WTC11 (cell line): ENCODE measurements around the gene MBP. TPM values are rescaled to one million over a fixed set of nuclear protein-coding genes. Genes with fewer than 3 reads are reported as not detected.
A peak's percentile ranks its signal among the peaks of the same experiment; 100 is the strongest.

Source experiments
- ATAC-seq: fragments of 200-7000 bp; cut with Tn5 transposase; 2 replicates; pipeline ENCODE4 v1.10.0; 2021; ENCODE audit warnings: mild to moderate bottlenecking, moderate library complexity
- CTCF ChIA-PET: fragments of 300-600 bp; sonication (Branson Sonifier 250); formaldehyde crosslinking; loops from one replicate; lab custom pipeline; 2021; ENCODE audit warnings: antibody characterized with exemption; lab: Charles Lee
- POLR2A ChIA-PET: fragments of 350-600 bp; sonication (Branson Sonifier 250); formaldehyde crosslinking; loops from one replicate; lab custom pipeline; 2021; ENCODE audit warnings: antibody characterized with exemption; lab: Charles Lee
- DNase-seq: peaks from one replicate; pipeline ENCODE4 v3.0.0; 2021; ENCODE audit warnings: low spot score
- H3K27ac Mint-ChIP-seq: 2 replicates; pipeline ENCODE4 v1.8.0; 2021; ENCODE audit warnings: mixed read lengths
- H3K27me3 Mint-ChIP-seq: 2 replicates; pipeline ENCODE4 v1.8.0; 2021; ENCODE audit warnings: low read depth, mild to moderate bottlenecking, moderate library complexity, mixed read lengths
- H3K36me3 Mint-ChIP-seq: 2 replicates; pipeline ENCODE4 v1.8.0; 2021; ENCODE audit warnings: mixed read lengths
- H3K4me1 Mint-ChIP-seq: 2 replicates; pipeline ENCODE4 v1.8.0; 2022; ENCODE audit warnings: mixed read lengths
- H3K4me3 Mint-ChIP-seq: 2 replicates; pipeline ENCODE4 v1.8.0; 2021; ENCODE audit warnings: mild to moderate bottlenecking, moderate library complexity, mixed read lengths
- H3K9me3 Mint-ChIP-seq: 2 replicates; pipeline ENCODE4 v1.8.0; 2021; ENCODE audit warnings: mixed read lengths
- ARID4B ChIP-seq: sonication (generic); formaldehyde crosslinking; IDR thresholded peaks from 2 replicates; pipeline ENCODE4 v1.8.0; 2023; ENCODE audit warnings: missing genetic modification reagents, mild to moderate bottlenecking, borderline replicate concordance
- ATF2 ChIP-seq: sonication (generic); formaldehyde crosslinking; IDR thresholded peaks from 2 replicates; pipeline ENCODE4 v1.8.1; 2022; ENCODE audit warnings: low read depth, missing genetic modification reagents, borderline replicate concordance
- ATF6 ChIP-seq: sonication (generic); formaldehyde crosslinking; IDR thresholded peaks from 2 replicates; pipeline ENCODE4 v1.8.1; 2023; ENCODE audit warnings: mild to moderate bottlenecking, missing genetic modification reagents
- CREB1 ChIP-seq: sonication (generic); formaldehyde crosslinking; IDR thresholded peaks from 2 replicates; pipeline ENCODE4 v1.8.0; 2023; ENCODE audit warnings: mild to moderate bottlenecking, missing genetic modification reagents
- CTCF ChIP-seq: fragments of 200-600 bp; IDR thresholded peaks from 2 replicates; pipeline ENCODE4 v1.8.0; 2022; ENCODE audit warnings: antibody characterized with exemption
- ESRRA ChIP-seq: sonication (generic); formaldehyde crosslinking; IDR thresholded peaks from 2 replicates; pipeline ENCODE4 v1.8.1; 2022; ENCODE audit warnings: mild to moderate bottlenecking, missing genetic modification reagents, borderline replicate concordance
- FOXJ3 ChIP-seq: sonication (generic); formaldehyde crosslinking; IDR thresholded peaks from 2 replicates; pipeline ENCODE4 v1.9.0; 2021; ENCODE audit warnings: missing genetic modification reagents, mild to moderate bottlenecking, borderline replicate concordance
- FOXK1 ChIP-seq: sonication (generic); formaldehyde crosslinking; IDR thresholded peaks from 2 replicates; pipeline ENCODE4 v1.8.0; 2022; ENCODE audit warnings: mild to moderate bottlenecking, moderate library complexity, missing genetic modification reagents
- GTF2I ChIP-seq: fragments of 250-450 bp; sonication (Bioruptor Pico); conservative IDR thresholded peaks from 2 replicates; pipeline ENCODE4 v1.4.0; 2021; ENCODE audit warnings: mild to moderate bottlenecking
- JAZF1 ChIP-seq: fragments of 250-450 bp; sonication (Bioruptor Pico); IDR thresholded peaks from 2 replicates; pipeline ENCODE4 v1.9.0; 2021; ENCODE audit warnings: moderate library complexity, mild to moderate bottlenecking, inconsistent platforms
- MYBL2 ChIP-seq: sonication (generic); formaldehyde crosslinking; IDR thresholded peaks from 2 replicates; pipeline ENCODE4 v1.8.1; 2023; ENCODE audit warnings: mild to moderate bottlenecking, moderate library complexity, missing genetic modification reagents
- NFE2L1 ChIP-seq: sonication (generic); formaldehyde crosslinking; IDR thresholded peaks from 2 replicates; pipeline ENCODE4 v1.8.1; 2023; ENCODE audit warnings: missing genetic modification reagents
- NFYB ChIP-seq: sonication (generic); formaldehyde crosslinking; conservative IDR thresholded peaks from 2 replicates; pipeline ENCODE4 v1.8.0; 2022; ENCODE audit warnings: low read depth, missing genetic modification reagents
- SP1 ChIP-seq: sonication (generic); formaldehyde crosslinking; conservative IDR thresholded peaks from 2 replicates; pipeline ENCODE4 v1.8.1; 2022; ENCODE audit warnings: missing genetic modification reagents
- USF1 ChIP-seq: sonication (generic); formaldehyde crosslinking; IDR thresholded peaks from 2 replicates; pipeline ENCODE4 v1.8.0; 2022; ENCODE audit warnings: mild to moderate bottlenecking, missing genetic modification reagents
- ZBTB21 ChIP-seq: sonication (generic); formaldehyde crosslinking; IDR thresholded peaks from 2 replicates; pipeline ENCODE4 v1.8.1; 2023; ENCODE audit warnings: mild to moderate bottlenecking, missing genetic modification reagents, borderline replicate concordance
- ZBTB43 ChIP-seq: sonication (generic); formaldehyde crosslinking; IDR thresholded peaks from 2 replicates; pipeline ENCODE4 v1.8.1; 2023; ENCODE audit warnings: mild to moderate bottlenecking, missing genetic modification reagents
- ZMAT4 ChIP-seq: fragments of 250-450 bp; sonication (Bioruptor Pico); IDR thresholded peaks from 2 replicates; pipeline ENCODE4 v1.9.0; 2021; ENCODE audit warnings: mild to moderate bottlenecking
- ZNF281 ChIP-seq: sonication (generic); formaldehyde crosslinking; IDR thresholded peaks from 2 replicates; pipeline ENCODE4 v1.8.0; 2023; ENCODE audit warnings: mild to moderate bottlenecking, missing genetic modification reagents
- total RNA-seq: library from RNA; stranded (reverse); gene quantifications from 3 replicates; pipeline ENCODE4 v1.2.3, GENCODE V29; 2021

MBP gene
- total RNA-seq, 1 experiment from 2014 or later = 19.6 TPM

GRCh38 chr18:77155031-77155430, 22.4 kb upstream of the MBP start:
- H3K4me1 Mint-ChIP-seq = peaks cover 28% of the 10 kb centered on the region
- H3K9me3 Mint-ChIP-seq = peaks cover 27% of the 10 kb centered on the region
- H3K36me3 Mint-ChIP-seq = peaks cover 19% of the 10 kb centered on the region
- DNase-seq = no peak
- H3K27ac Mint-ChIP-seq = no peak overlapping the region
- no peak overlapping the region for H3K4me3 Mint-ChIP-seq
- CTCF ChIA-PET = no interaction called here
- no peak for ATAC-seq
- H3K27me3 Mint-ChIP-seq = no peaks in the 10 kb centered on the region
- POLR2A ChIA-PET = no interaction called here
- TF ChIP-seq MYBL2 (no peak), ATF2 (CRISPR knock-in tag) (no peak), FOXK1 (no peak), FOXJ3 (CRISPR knock-in tag) (no peak), ATF6 (CRISPR knock-in tag) (no peak), ZNF281 (CRISPR knock-in tag) (no peak), NFYB (CRISPR knock-in tag) (no peak), CREB1 (CRISPR knock-in tag) (no peak), SP1 (no peak), CTCF (no peak), USF1 (CRISPR knock-in tag) (no peak)

- TF ChIP-seq ZBTB21 (CRISPR knock-in tag) (no peak), NFE2L1 (CRISPR knock-in tag) (no peak), ZMAT4 (CRISPR knock-in tag) (no peak), ZBTB43 (CRISPR knock-in tag) (no peak), ARID4B (CRISPR knock-in tag) (no peak), JAZF1 (no peak), ESRRA (no peak), GTF2I (CRISPR knock-in tag) (no peak)
- peaks cover 8% of the 10 kb centered on the region for H3K36me3 Mint-ChIP-seq
- no peaks in the 10 kb centered on the region for H3K27me3 Mint-ChIP-seq
- ATAC-seq (peak; percentile 61), DNase-seq (no peak)
- H3K9me3 Mint-ChIP-seq = peaks cover 21% of the 10 kb centered on the region
- peaks cover 18% of the 10 kb centered on the region for H3K4me1 Mint-ChIP-seq
- CTCF ChIA-PET = no interaction called here
- H3K27ac Mint-ChIP-seq = no peak overlapping the region
- no peak overlapping the region for H3K4me3 Mint-ChIP-seq
- POLR2A ChIA-PET = no interaction called here
Observed at GRCh38 chr18:77153404-77153803, 20.8 kb upstream of the MBP start.
